A673 (cell line): ENCODE results near the gene CBLB. TPM values are rescaled to one million over a fixed set of nuclear protein-coding genes. Genes with fewer than 3 reads are reported as not detected.

Experiments used
- BruUV-seq: library from RNA; stranded (reverse); fragments of 400-500 nt; replicated peaks from 2 replicates; lab custom pipeline; 2021; lab: Mats Ljungman, UMichigan
- CTCF ChIA-PET: fragments of 300-600 bp; sonication (Branson Sonifier 250); formaldehyde crosslinking; loops from one replicate; lab custom pipeline; 2022; ENCODE audit warnings: antibody characterized with exemption; lab: Charles Lee
- POLR2A ChIA-PET: fragments of 300-600 bp; sonication (Branson Sonifier 250); formaldehyde crosslinking; loops from one replicate; lab custom pipeline; 2022; ENCODE audit warnings: antibody characterized with exemption; ENCODE audit not compliant: low non-redundant PET; lab: Charles Lee
- DNase-seq: peaks from one replicate; pipeline ENCODE4 v3.0.0-alpha.2; 2015; ENCODE audit warnings: low spot score
- H3K27ac ChIP-seq: fragments of 200-600 bp; sonication (generic); 2 replicates; pipeline ENCODE4 v1.5.1; 2016; ENCODE audit warnings: mixed run types, low read depth, mild to moderate bottlenecking, mixed read lengths, antibody characterized with exemption, low read length; ENCODE audit not compliant: poor library complexity, severe bottlenecking
- H3K27me3 ChIP-seq: fragments of 200-600 bp; sonication (generic); replicated peaks from 2 replicates; pipeline ENCODE4 v1.6.1; 2017; ENCODE audit warnings: mixed run types, low read depth, mild to moderate bottlenecking, mixed read lengths, antibody characterized with exemption, low read length; ENCODE audit not compliant: insufficient read depth, poor library complexity
- H3K36me3 ChIP-seq: fragments of 200-600 bp; sonication (generic); 2 replicates; pipeline ENCODE4 v1.6.1; 2016; ENCODE audit warnings: mixed run types, mild to moderate bottlenecking, mixed read lengths, antibody characterized with exemption, low read length; ENCODE audit not compliant: insufficient read depth, poor library complexity, severe bottlenecking
- H3K4me1 ChIP-seq: fragments of 200-600 bp; sonication (generic); 2 replicates; pipeline ENCODE4 v1.6.1; 2017; ENCODE audit warnings: mixed run types, mild to moderate bottlenecking, mixed read lengths, antibody characterized with exemption, low read length; ENCODE audit not compliant: insufficient read depth, poor library complexity, severe bottlenecking
- H3K4me3 ChIP-seq: fragments of 200-600 bp; sonication (generic); 2 replicates; pipeline ENCODE4 v1.5.1; 2016; ENCODE audit warnings: low read depth, mixed run types, mild to moderate bottlenecking, mixed read lengths, low read length; ENCODE audit not compliant: poor library complexity, severe bottlenecking
- H3K9me3 ChIP-seq: fragments of 200-600 bp; sonication (generic); 2 replicates; pipeline ENCODE4 v1.6.1; 2016; ENCODE audit warnings: mixed run types, low read depth, mild to moderate bottlenecking, mixed read lengths, antibody characterized with exemption, low read length; ENCODE audit not compliant: poor library complexity, severe bottlenecking
- EZH2 ChIP-seq: fragments of 200-600 bp; sonication (generic); IDR thresholded peaks from 2 replicates; pipeline ENCODE4 v1.6.1; 2017; ENCODE audit warnings: borderline replicate concordance, low read depth, mild to moderate bottlenecking, mixed read lengths, antibody characterized with exemption, low read length; ENCODE audit not compliant: poor library complexity, severe bottlenecking
- intact Hi-C: fragments of 100-400 bp; cut with micrococcal nuclease; formaldehyde crosslinking; loops from one replicate; pipeline ENCODE4 v1.10.0; 2022; ENCODE audit not compliant: unreplicated experiment
- total RNA-seq: library from RNA; stranded (reverse); gene quantifications from 2 replicates; pipeline ENCODE4 v1.2.3, GENCODE V29; 2021
- TF ChIP-seq, protein P1 (sequence below): fragments of 300-800, 200-600 bp; sonication (generic); conservative IDR thresholded peaks from 2 replicates; pipeline ENCODE4 v1.5.1; 2017; ENCODE audit warnings: low read depth, mild to moderate bottlenecking, antibody characterized with exemption, low read length, moderate library complexity, mixed read lengths

Gene CBLB
- total RNA-seq, 1 experiment from 2014 or later = 23.3 TPM

- no TSS peak for BruUV-seq
- H3K4me1 ChIP-seq = no peaks in the 10 kb centered on the region
- no peak overlapping the region for H3K4me3 ChIP-seq
- H3K36me3 ChIP-seq = peaks cover 6% of the 10 kb centered on the region
- DNase-seq = no peak
- TF ChIP-seq, protein P1, sequence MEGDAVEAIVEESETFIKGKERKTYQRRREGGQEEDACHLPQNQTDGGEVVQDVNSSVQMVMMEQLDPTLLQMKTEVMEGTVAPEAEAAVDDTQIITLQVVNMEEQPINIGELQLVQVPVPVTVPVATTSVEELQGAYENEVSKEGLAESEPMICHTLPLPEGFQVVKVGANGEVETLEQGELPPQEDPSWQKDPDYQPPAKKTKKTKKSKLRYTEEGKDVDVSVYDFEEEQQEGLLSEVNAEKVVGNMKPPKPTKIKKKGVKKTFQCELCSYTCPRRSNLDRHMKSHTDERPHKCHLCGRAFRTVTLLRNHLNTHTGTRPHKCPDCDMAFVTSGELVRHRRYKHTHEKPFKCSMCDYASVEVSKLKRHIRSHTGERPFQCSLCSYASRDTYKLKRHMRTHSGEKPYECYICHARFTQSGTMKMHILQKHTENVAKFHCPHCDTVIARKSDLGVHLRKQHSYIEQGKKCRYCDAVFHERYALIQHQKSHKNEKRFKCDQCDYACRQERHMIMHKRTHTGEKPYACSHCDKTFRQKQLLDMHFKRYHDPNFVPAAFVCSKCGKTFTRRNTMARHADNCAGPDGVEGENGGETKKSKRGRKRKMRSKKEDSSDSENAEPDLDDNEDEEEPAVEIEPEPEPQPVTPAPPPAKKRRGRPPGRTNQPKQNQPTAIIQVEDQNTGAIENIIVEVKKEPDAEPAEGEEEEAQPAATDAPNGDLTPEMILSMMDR = no peak
- no peak for TF ChIP-seq EZH2
- no peaks in the 10 kb centered on the region for H3K9me3 ChIP-seq
- intact Hi-C loops = no loop called here
- no peaks in the 10 kb centered on the region for H3K27me3 ChIP-seq
- H3K27ac ChIP-seq = no peak overlapping the region
- ChIA-PET CTCF (no interaction called here), POLR2A (no interaction called here)
Measured at GRCh38 chr3:105857601-105858000, 11.2 kb downstream of the CBLB start.

GRCh38 chr3:105856605-105857004 is 12.2 kb downstream of the CBLB start:
- no peak overlapping the region for H3K4me3 ChIP-seq
- no peak for DNase-seq
- H3K27ac ChIP-seq = no peak overlapping the region
- peaks cover 6% of the 10 kb centered on the region for H3K36me3 ChIP-seq
- ChIA-PET POLR2A (interaction anchor here (0.6 kb wide), 1 partner anchor 20 kb away, joined by 4 read pairs; no protein-coding TSS in a partner anchor), CTCF (no interaction called here)
- H3K9me3 ChIP-seq = no peaks in the 10 kb centered on the region
- no TSS peak for BruUV-seq
- intact Hi-C loops = no loop called here
- no peaks in the 10 kb centered on the region for H3K4me1 ChIP-seq
- H3K27me3 ChIP-seq = no peaks in the 10 kb centered on the region
- TF ChIP-seq EZH2 = no peak
- TF ChIP-seq, protein P1 = no peak

DNA sequence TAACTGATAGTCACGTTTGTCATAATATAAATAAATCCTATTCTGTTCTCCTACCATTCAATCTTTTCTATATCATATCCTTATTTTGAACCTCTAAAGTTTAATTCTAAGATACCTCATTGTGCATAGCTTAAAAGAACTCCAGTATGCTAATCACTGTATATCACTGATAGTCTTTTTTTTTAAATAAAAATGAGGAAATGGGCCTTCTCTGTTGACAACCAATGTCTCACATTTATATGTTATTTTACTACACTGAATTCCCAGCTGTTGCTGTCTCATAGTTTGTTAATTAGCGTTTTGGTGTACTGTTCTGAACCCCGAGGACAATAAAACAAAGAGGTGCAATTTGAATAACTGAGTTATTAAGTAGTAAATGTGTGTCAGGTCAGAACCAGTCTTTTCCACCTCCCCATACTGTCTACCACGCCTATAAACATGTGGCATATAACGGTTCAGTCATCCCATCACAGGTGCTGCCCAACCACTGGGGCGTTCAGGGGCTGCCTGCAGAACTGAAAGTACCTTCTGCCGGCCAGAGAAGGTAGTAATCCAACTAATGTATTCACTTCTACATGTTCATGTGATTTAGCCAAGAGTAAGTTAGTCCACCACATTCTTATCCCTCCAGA is 14.9 kb downstream of the CBLB start:
- BruUV-seq = no TSS peak
- TF ChIP-seq, protein P1 = no peak
- TF ChIP-seq EZH2 = no peak
- Histone ChIP-seq H3K27ac (no peak overlapping the region), H3K4me3 (no peak overlapping the region), H3K4me1 (no peaks in the 10 kb centered on the region), H3K9me3 (no peaks in the 10 kb centered on the region), H3K27me3 (no peaks in the 10 kb centered on the region), H3K36me3 (peaks cover 11% of the 10 kb centered on the region)
- ChIA-PET POLR2A (no interaction called here), CTCF (no interaction called here)
- intact Hi-C loops = no loop called here
- no peak for DNase-seq
